Tibial artery (tissue), 4 donors: ENCODE data around the gene TBCD.

Experiments used
- DNase-seq, 2 donors: peaks; one replicate each; pipeline ENCODE4 v3.0.0-alpha.2; 2019
- H3K27ac ChIP-seq, 2 donors: fragments of 200-600 bp; sonication (generic) in 1 of 2; 1 replicate in 1 of 2; 2 replicates in 1 of 2; pipeline ENCODE4 v1.5.1; 2018 to 2019; ENCODE audit warnings: mild to moderate bottlenecking in 1 of 2
- H3K27me3 ChIP-seq, 2 donors: fragments of 200-600 bp; sonication (generic) in 1 of 2; one replicate each; pipeline versions ENCODE4 v1.5.1 to v1.6.0; 2016 to 2019
- H3K36me3 ChIP-seq, 3 donors: fragments of 200-600 bp; sonication (generic) in 2 of 3; one replicate each; pipeline ENCODE4 v1.5.1; 2016 to 2019; ENCODE audit warnings: mild to moderate bottlenecking in 2 of 3
- H3K4me1 ChIP-seq, 4 donors: fragments of 200-600 bp; sonication (generic) in 2 of 4; 1 replicate in 3 of 4; 2 replicates in 1 of 4; pipeline ENCODE4 v1.5.1; 2016 to 2019
- H3K4me3 ChIP-seq, 2 donors: fragments of 200-600 bp; sonication (generic) in 1 of 2; 1 replicate in 1 of 2; 2 replicates in 1 of 2; pipeline ENCODE4 v1.5.1; 2018 to 2019; ENCODE audit warnings: mild to moderate bottlenecking in 2 of 2
- H3K9me3 ChIP-seq, 3 donors: fragments of 200-600 bp; sonication (generic) in 1 of 3; one replicate each; pipeline ENCODE4 v1.5.1; 2016 to 2019
- CTCF ChIP-seq, 2 experiments: fragments of 200-600 bp in 1 of 2; fragments of 450-650 bp in 1 of 2; IDR thresholded peaks; one replicate each; pipeline ENCODE4 v1.5.1; 2017 to 2019; ENCODE audit warnings: antibody characterized with exemption in 2 of 2, mild to moderate bottlenecking in 1 of 2, moderate library complexity in 1 of 2
- intact Hi-C: fragments of 100-400 bp; cut with DNase I; formaldehyde crosslinking; loops from one replicate; pipeline ENCODE4 v1.15.0; 2023; ENCODE audit warnings: low total_unique reads

Gene TBCD

GRCh38 chr17:82907797-82908542, 156.1 kb downstream of the TBCD start:
- no peak for DNase-seq
- H3K9me3 ChIP-seq: no peaks in the 10 kb centered on the region
- H3K27ac ChIP-seq: peak overlapping the region in 1 of 2 donors; percentile 28
- intact Hi-C loops: loop anchor here (5.0 kb wide), 1 partner anchor 1051 kb away; no protein-coding TSS in a partner anchor
- peaks cover 0 to 82% (median 33%) of the 10 kb centered on the region in 3 donors for H3K36me3 ChIP-seq
- H3K4me3 ChIP-seq: no peak overlapping the region
- H3K4me1 ChIP-seq: peaks cover 0 to 7% (median 0%) of the 10 kb centered on the region in 4 donors
- TF ChIP-seq CTCF (IDR thresholded peaks at IDR 0.05): no peak
- H3K27me3 ChIP-seq: no peaks in the 10 kb centered on the region

DNA sequence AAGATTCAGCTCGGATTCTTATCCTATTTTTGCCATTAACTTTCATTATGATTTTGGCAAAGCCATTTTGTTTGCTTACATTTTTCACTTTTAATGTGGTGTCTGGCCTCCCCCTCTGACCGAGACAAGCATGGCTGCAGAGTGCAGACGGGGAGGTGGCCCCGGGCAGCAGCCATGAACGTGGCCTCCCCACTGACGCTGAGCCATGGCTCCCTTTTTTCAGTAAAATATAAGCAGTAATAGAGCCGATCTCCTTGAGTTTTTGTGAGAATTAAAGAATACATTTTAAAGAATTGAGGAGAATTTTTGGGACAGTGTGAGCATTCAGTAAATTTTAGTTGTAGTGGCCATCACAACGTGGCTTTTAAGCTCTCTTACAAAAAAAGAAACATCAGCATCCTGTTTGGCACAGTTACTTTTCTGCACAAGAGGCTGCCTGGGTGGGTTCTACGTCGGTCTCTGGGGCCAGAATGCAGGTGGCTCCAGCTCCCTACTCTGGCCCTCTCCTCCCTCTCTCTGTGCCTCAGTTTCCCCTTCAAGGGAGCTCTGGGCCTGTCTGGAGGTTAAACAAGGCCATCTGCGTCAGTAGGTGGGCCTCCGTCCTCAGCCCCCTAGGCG, 156.8 kb downstream of the TBCD start:
- H3K36me3 ChIP-seq: peaks cover 0 to 84% (median 36%) of the 10 kb centered on the region in 3 donors
- H3K27ac ChIP-seq: no peak overlapping the region
- no peak for DNase-seq
- no peak overlapping the region for H3K4me3 ChIP-seq
- no peaks in the 10 kb centered on the region for H3K9me3 ChIP-seq
- no peak for TF ChIP-seq CTCF (IDR thresholded peaks at IDR 0.05)
- no peaks in the 10 kb centered on the region for H3K27me3 ChIP-seq
- H3K4me1 ChIP-seq: peaks cover 0 to 7% (median 0%) of the 10 kb centered on the region in 4 donors
- intact Hi-C loops: loop anchor here (5.0 kb wide), 1 partner anchor 1051 kb away; no protein-coding TSS in a partner anchor

- no peak overlapping the region for H3K27ac ChIP-seq
- no peaks in the 10 kb centered on the region for H3K27me3 ChIP-seq
- peaks cover 0 to 85% (median 33%) of the 10 kb centered on the region in 3 donors for H3K36me3 ChIP-seq
- intact Hi-C loops: loop anchor here (5.0 kb wide), 1 partner anchor 1052 kb away; no protein-coding TSS in a partner anchor
- H3K4me1 ChIP-seq: peaks cover 0 to 9% (median 2%) of the 10 kb centered on the region in 4 donors
- no peak for TF ChIP-seq CTCF (IDR thresholded peaks at IDR 0.05)
- no peaks in the 10 kb centered on the region for H3K9me3 ChIP-seq
- no peak for DNase-seq
- H3K4me3 ChIP-seq: no peak overlapping the region
These were observed 157.5 kb downstream of the TBCD start for GRCh38 chr17:82909322-82909904.

GRCh38 chr17:82910041-82910481, 158.2 kb downstream of the TBCD start:
- peaks cover 0 to 14% (median 6%) of the 10 kb centered on the region in 4 donors for H3K4me1 ChIP-seq
- no peak for TF ChIP-seq CTCF (IDR thresholded peaks at IDR 0.05)
- H3K4me3 ChIP-seq: no peak overlapping the region
- H3K36me3 ChIP-seq: peaks cover 0 to 79% (median 26%) of the 10 kb centered on the region in 3 donors
- intact Hi-C loops: no loop called here
- H3K27me3 ChIP-seq: no peaks in the 10 kb centered on the region
- DNase-seq: no peak
- no peak overlapping the region for H3K27ac ChIP-seq
- H3K9me3 ChIP-seq: no peaks in the 10 kb centered on the region

DNA sequence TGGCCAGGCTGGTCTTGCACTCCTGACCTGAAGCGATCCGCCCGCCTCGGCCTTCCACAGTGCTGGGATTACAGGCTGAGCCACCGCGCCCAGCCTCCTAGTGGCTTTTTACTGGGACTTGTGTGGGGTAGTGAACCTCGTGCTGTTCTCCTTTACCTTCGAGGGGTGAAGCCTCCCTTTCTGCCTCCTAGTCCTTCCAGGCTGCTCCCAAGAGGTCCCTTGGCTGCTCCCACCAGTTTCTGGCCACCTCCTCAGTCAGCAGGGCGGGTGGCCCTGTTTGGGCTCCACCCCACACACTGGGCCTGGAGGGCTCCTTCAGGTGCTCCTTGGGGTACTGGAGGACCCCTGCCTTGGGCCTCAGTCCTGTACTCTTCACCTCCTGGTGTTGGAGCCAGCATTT, 158.9 kb downstream of the TBCD start:
- TF ChIP-seq CTCF (IDR thresholded peaks at IDR 0.05): no peak
- Histone ChIP-seq H3K4me1 (peaks cover 0 to 14% (median 6%) of the 10 kb centered on the region in 4 donors), H3K27ac (no peak overlapping the region), H3K27me3 (no peaks in the 10 kb centered on the region), H3K9me3 (no peaks in the 10 kb centered on the region), H3K36me3 (peaks cover 0 to 80% (median 24%) of the 10 kb centered on the region in 3 donors), H3K4me3 (no peak overlapping the region)
- intact Hi-C loops: no loop called here
- no peak for DNase-seq
